Measurements from ENCODE around the gene MPI. TPM values are rescaled to one million over a fixed set of nuclear protein-coding genes. Genes with fewer than 3 reads are reported as not detected.

Gene MPI
- total RNA-seq, 1 donor from 2014 or later = 57.7 TPM

DNA sequence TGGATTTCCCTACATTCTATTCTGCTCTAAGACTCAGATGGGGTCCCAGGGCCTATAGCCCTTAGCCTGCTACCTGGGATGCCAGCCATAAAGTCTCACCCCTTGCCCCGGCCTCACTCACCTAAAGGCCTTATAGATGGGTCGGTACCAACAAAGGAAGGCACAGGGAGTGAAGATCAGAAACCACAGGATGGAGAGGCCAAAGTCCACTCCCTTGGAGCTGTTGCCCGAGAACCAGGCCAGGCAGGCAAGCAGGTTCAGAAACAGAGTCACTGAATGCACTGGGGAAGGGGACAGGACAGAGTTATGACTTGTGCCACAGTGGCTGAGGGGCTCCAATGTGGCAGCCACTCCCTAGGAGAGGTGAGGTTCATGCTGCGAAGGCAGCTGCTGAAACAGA lies 39.4 kb upstream of the MPI start:
- DNase-seq (ENCODE audit: low spot score) = no peak
- no peak overlapping the region for H3K4me3 Mint-ChIP-seq
- H3K27me3 Mint-ChIP-seq (ENCODE audit: insufficient read depth) = no peaks in the 10 kb centered on the region
- peaks cover 24% of the 10 kb centered on the region for H3K4me1 Mint-ChIP-seq (ENCODE audit: low read depth)
- peaks cover 33% of the 10 kb centered on the region for H3K36me3 Mint-ChIP-seq (ENCODE audit: low read depth)
- H3K9me3 Mint-ChIP-seq = no peaks in the 10 kb centered on the region
- no peak overlapping the region for H3K27ac Mint-ChIP-seq
- intact Hi-C loops (cut with micrococcal nuclease) = no loop called here

DNA sequence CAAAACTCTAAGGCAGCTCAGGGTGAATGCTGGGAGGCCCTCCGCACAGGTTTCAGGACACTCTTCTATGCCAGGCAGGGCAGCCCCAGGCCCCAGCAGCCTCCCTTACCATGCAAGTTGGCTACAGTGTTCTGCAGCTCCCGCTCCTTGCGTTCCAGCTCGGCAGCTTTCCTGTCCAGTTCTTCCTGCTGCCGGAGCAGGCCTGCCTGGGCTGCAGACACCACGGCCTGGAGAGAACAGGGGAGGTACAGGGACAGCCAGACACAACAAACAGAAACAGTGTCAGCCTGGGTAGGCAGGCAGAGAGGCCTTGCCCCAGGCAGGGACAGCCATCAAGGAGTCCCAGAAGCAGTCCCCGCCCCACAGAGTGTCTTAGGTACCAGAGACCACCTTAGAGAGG lies 37.9 kb upstream of the MPI start:
- intact Hi-C loops (cut with micrococcal nuclease) = no loop called here
- Mint-ChIP-seq H3K9me3 (no peaks in the 10 kb centered on the region), H3K27me3 (ENCODE audit: insufficient read depth) (no peaks in the 10 kb centered on the region), H3K4me3 (no peak overlapping the region), H3K4me1 (ENCODE audit: low read depth) (peaks cover 18% of the 10 kb centered on the region), H3K27ac (no peak overlapping the region), H3K36me3 (ENCODE audit: low read depth) (peaks cover 32% of the 10 kb centered on the region)
- no peak for DNase-seq (ENCODE audit: low spot score)

DNA sequence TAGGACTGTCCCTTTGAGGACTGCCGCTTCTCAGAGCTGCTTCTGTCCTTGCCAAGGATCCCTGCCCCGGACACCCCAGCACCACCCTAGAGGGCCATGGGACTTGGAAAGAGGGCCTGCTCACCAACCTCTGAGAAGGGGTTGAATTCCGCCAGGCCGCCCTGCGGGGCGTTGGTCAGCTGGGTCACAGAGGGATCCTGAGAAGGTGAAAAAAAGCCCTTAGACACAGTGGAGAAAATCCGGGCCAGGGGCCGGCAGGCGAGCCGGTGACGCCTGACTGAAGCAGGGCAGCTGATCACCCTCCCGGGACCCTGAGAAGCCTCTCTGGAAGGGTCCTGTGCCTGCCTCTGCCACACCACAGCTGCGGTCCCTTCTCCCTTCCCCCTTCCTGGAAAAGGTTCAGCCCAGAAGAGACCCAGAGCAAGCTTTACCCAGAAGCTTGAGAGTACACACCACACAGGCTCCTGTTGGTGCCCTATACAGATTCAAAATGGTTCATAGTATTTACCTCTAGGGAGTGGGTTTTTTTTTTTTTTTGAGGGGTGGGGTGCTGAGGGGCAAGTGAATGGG lies 35.3 kb upstream of the MPI start:
- Mint-ChIP-seq H3K9me3 (no peaks in the 10 kb centered on the region), H3K36me3 (ENCODE audit: low read depth) (peaks cover 21% of the 10 kb centered on the region), H3K27ac (no peak overlapping the region), H3K4me1 (ENCODE audit: low read depth) (peaks cover 34% of the 10 kb centered on the region), H3K4me3 (no peak overlapping the region), H3K27me3 (ENCODE audit: insufficient read depth) (no peaks in the 10 kb centered on the region)
- DNase-seq (ENCODE audit: low spot score) = no peak
- intact Hi-C loops (cut with micrococcal nuclease) = no loop called here

DNA sequence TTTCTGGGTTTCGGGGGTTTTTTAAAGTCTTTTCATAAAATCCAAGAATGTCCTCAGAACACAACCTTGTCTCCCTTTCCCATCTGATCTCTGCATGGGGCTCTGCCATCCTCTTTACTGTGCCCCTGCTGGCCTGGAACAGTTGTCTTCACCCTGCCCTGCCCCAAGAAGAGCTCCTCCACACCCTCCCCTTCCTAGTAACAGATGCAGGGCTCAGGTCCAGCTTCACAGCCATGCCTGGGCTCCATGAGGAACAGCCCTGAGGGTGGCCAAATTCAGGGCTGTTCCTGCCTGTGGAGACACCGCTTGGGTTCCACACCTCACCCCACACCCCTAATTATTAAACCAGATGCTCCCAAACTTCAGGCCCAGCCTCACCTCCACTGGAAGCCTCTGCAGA lies 34.0 kb upstream of the MPI start:
- no peaks in the 10 kb centered on the region for H3K9me3 Mint-ChIP-seq
- H3K36me3 Mint-ChIP-seq (ENCODE audit: low read depth) = peaks cover 17% of the 10 kb centered on the region
- H3K4me3 Mint-ChIP-seq = no peak overlapping the region
- H3K27me3 Mint-ChIP-seq (ENCODE audit: insufficient read depth) = no peaks in the 10 kb centered on the region
- no peak for DNase-seq (ENCODE audit: low spot score)
- intact Hi-C loops (cut with micrococcal nuclease) = no loop called here
- peak overlapping the region; percentile 29 for H3K27ac Mint-ChIP-seq
- H3K4me1 Mint-ChIP-seq (ENCODE audit: low read depth) = peaks cover 34% of the 10 kb centered on the region

DNA sequence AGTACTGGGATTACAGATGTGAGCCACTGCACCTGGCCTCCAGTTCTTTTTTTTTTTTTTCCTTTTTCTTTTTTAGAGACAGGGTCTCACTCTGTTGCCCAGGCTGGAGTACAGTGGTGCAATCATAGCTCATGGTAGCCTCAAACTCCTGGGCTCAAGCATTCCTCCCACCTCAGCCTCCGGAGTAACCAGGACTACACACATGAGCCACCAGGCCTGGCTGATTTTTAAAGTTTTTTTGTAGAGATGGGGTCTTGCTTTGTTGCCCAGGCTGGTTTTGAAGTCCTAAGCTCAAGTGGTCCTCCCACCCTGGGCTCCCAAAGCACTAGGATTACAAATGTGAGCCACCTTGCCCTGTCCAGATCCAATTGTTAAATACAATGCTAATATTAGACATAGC lies 33.3 kb upstream of the MPI start:
- H3K4me3 Mint-ChIP-seq = no peak overlapping the region
- peaks cover 14% of the 10 kb centered on the region for H3K36me3 Mint-ChIP-seq (ENCODE audit: low read depth)
- H3K27ac Mint-ChIP-seq = peak overlapping the region; percentile 40
- no peak for DNase-seq (ENCODE audit: low spot score)
- H3K4me1 Mint-ChIP-seq (ENCODE audit: low read depth) = peaks cover 34% of the 10 kb centered on the region
- intact Hi-C loops (cut with micrococcal nuclease) = no loop called here
- H3K9me3 Mint-ChIP-seq = no peaks in the 10 kb centered on the region
- no peaks in the 10 kb centered on the region for H3K27me3 Mint-ChIP-seq (ENCODE audit: insufficient read depth)

DNA sequence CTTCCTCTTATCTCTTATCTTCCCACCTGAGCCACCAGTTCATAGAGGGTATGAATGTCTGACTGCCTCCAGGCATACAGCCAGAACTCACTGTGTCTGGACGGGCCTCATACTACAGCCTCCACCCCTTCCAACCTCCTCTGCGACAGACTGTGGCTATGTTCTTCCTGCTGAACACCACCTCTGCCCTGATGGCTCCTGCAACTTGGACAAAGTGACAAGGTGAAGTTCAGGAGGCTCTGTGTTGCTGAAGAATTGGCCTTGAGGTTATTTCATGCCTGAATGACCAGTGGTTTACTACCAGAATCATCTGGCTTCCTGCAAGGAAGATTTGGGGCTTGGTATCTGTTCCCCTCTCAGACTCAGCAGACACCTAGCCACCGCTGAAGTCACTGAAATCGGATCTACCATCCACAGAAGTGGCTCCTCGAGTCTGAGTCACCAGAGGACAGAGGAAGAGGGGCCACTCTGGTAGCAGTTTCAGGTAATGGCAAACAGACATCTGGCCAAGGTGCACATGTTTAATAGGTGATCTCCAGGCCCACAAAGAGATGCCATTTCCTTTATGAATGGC lies 32.7 kb upstream of the MPI start:
- Mint-ChIP-seq H3K27ac (peak overlapping the region; percentile 81), H3K4me3 (no peak overlapping the region), H3K4me1 (ENCODE audit: low read depth) (peaks cover 34% of the 10 kb centered on the region), H3K9me3 (no peaks in the 10 kb centered on the region), H3K27me3 (ENCODE audit: insufficient read depth) (no peaks in the 10 kb centered on the region), H3K36me3 (ENCODE audit: low read depth) (peaks cover 14% of the 10 kb centered on the region)
- no peak for DNase-seq (ENCODE audit: low spot score)
- intact Hi-C loops (cut with micrococcal nuclease) = no loop called here

DNA sequence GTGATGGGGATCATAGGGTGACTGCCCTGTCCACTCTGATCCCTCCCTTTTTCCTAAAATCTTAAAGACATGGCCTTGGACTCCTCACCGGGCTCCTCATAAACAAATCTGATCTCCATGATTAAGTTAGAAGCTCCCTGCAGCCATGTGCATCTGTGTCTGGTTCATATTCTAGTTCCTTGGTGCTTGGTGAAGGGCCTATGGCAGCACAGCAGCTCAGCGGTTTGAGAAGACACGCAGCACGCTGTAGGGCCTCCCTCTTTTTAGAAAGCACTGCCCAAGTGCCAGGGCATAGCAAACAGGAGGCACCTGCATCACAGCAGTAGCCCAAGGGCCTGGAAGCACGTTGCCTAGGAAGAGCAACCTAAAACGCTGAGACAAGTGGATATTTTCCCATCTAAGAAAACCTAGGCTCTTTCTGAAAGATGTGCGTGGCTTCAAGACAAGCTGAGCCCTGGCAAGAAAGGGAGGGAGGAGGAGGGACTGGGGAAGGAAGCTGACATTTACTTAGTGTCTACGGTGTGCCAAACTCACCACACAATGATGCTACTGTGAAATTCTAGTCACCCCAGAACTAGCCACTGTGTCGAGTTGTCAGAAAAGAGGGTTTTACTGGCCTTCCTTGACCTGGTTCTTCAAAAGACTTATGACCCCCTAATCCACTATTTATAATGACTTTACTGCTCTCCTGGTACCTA lies 32.0 kb upstream of the MPI start:
- intact Hi-C loops (cut with micrococcal nuclease) = no loop called here
- no peaks in the 10 kb centered on the region for H3K27me3 Mint-ChIP-seq (ENCODE audit: insufficient read depth)
- H3K4me3 Mint-ChIP-seq = no peak overlapping the region
- peak overlapping the region; percentile 82 for H3K27ac Mint-ChIP-seq
- no peak for DNase-seq (ENCODE audit: low spot score)
- H3K36me3 Mint-ChIP-seq (ENCODE audit: low read depth) = peaks cover 11% of the 10 kb centered on the region
- H3K4me1 Mint-ChIP-seq (ENCODE audit: low read depth) = peaks cover 34% of the 10 kb centered on the region
- no peaks in the 10 kb centered on the region for H3K9me3 Mint-ChIP-seq

DNA sequence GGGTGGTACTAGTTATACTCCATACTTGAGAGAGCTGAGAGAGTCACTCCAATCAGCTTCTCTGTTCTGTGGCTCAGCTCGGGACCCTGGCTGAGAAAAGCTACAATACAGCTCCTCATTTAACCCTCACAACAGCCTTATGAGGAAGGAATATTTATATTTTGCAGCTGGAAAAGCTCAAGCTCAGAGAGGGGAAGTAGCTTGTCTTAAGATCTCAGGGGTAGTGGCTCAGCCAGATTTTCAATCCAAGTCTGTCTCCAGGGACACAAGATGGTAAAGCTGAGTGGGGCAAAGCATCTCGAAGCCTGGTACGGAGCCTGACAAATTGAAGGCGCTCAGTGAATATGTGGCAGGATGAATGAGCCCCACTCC lies 31.5 kb upstream of the MPI start:
- Mint-ChIP-seq H3K9me3 (no peaks in the 10 kb centered on the region), H3K4me3 (no peak overlapping the region), H3K27ac (peak overlapping the region; percentile 82), H3K36me3 (ENCODE audit: low read depth) (peaks cover 8% of the 10 kb centered on the region), H3K27me3 (ENCODE audit: insufficient read depth) (no peaks in the 10 kb centered on the region), H3K4me1 (ENCODE audit: low read depth) (peaks cover 32% of the 10 kb centered on the region)
- no peak for DNase-seq (ENCODE audit: low spot score)
- intact Hi-C loops (cut with micrococcal nuclease) = no loop called here

DNA sequence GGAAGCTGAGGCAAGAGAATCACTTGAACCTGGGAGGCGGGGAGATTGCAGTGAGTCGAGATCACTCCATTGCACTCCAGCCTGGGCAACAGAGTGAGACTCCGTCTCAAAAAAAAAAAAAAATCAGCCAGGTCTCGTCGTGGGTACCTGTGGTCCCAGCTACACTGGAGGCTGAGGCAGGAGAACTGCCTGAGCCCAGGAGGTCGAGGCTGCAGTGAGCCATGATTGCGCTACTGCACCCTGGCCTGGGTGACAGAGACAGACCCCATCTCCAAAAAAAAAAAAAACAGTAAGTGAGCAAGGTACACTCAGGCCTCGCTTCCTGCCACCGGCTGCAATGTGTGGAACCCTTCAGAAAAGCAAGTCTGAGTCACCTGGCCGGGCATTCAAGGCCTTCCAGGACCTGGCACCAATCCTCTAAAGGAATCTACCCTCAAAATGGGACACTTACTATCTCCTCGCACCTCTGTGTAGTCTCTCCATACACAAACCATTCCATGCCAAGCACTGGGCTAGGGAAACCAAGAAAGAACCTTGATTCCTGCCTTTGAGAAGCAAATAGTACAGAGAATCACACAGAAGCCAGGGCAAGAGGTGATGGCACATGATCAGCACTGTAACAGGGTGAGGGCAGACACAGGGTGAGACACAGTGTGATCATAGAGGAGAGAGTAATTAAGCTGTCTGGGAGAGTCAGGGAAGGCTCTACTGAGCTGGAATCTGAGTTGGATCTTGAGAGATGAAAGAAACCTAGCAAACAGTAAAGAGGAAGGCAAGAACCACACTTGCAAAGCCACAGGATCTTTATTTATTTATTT lies 26.4 kb upstream of the MPI start:
- Mint-ChIP-seq H3K9me3 (no peaks in the 10 kb centered on the region), H3K27me3 (ENCODE audit: insufficient read depth) (no peaks in the 10 kb centered on the region), H3K4me1 (ENCODE audit: low read depth) (peaks cover 53% of the 10 kb centered on the region), H3K27ac (peak overlapping the region; percentile 64), H3K4me3 (peak overlapping the region; percentile 1), H3K36me3 (ENCODE audit: low read depth) (peaks cover 24% of the 10 kb centered on the region)
- no peak for DNase-seq (ENCODE audit: low spot score)
- intact Hi-C loops (cut with micrococcal nuclease) = no loop called here

DNA sequence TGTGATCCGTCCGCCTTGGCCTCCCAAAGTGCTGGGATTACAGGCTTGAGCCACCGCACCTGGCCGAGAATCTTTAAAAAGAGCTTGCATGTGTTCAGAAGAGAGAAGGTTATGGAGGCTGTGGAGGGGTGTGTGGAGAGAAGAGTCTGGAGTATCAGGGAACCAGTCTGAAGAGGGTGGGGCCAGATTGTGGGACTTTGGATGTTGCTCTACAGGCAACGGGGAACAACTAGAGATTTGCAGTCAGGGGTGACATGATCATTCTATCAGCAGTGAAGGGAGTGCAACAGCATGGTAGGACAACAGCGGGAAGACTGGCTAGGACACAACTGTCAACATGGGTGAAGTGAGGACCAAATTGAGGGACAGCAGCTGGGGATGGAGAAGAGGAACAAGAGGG lies 25.5 kb upstream of the MPI start:
- Mint-ChIP-seq H3K36me3 (ENCODE audit: low read depth) (peaks cover 24% of the 10 kb centered on the region), H3K9me3 (no peaks in the 10 kb centered on the region), H3K27ac (peak overlapping the region; percentile 4), H3K27me3 (ENCODE audit: insufficient read depth) (no peaks in the 10 kb centered on the region), H3K4me3 (no peak overlapping the region), H3K4me1 (ENCODE audit: low read depth) (peaks cover 50% of the 10 kb centered on the region)
- intact Hi-C loops (cut with micrococcal nuclease) = no loop called here
- DNase-seq (ENCODE audit: low spot score) = no peak

DNA sequence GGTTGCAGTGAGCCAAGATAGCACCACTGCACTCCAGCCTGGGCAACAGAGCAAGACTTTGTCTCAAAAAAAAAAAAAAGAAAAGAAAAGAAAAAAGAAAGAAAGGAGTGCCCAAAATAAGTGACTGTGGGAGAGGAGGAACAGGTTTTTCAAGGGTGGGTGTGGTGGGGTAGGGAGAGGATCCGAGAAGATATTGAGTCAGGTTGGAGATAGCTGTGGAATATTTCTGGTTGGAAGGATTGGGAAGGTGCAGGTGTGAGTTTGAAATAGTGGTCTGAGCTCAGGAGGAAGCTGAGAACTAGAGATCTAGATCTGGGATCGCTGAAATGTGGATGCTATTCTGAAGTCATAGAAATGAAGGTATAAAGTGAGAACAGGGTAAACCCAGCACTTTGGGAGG lies 24.5 kb upstream of the MPI start:
- H3K27me3 Mint-ChIP-seq (ENCODE audit: insufficient read depth) = no peaks in the 10 kb centered on the region
- no peak for DNase-seq (ENCODE audit: low spot score)
- H3K36me3 Mint-ChIP-seq (ENCODE audit: low read depth) = peaks cover 27% of the 10 kb centered on the region
- H3K4me1 Mint-ChIP-seq (ENCODE audit: low read depth) = peaks cover 60% of the 10 kb centered on the region
- no peaks in the 10 kb centered on the region for H3K9me3 Mint-ChIP-seq
- H3K4me3 Mint-ChIP-seq = no peak overlapping the region
- intact Hi-C loops (cut with micrococcal nuclease) = no loop called here
- H3K27ac Mint-ChIP-seq = peak overlapping the region; percentile 64

DNA sequence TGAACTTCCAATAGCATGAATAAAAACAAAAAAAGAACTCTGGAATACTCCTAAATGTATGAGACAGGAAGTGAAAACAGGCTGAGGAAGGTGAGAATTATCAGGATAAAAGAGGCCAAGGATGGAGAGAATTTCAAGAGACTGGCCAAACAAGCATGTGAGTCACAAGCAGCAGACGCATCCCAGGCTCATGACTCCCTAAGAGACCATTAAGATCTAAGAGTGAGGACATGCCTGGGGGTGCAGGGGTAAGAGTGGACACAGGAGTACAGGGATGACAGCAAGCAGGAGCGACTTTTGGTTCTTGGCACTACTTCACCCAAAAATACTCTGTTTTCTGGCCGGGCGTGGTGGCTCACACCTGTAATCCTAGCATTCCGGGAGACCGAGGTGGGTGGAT lies 23.8 kb upstream of the MPI start:
- intact Hi-C loops (cut with micrococcal nuclease) = no loop called here
- Mint-ChIP-seq H3K9me3 (no peaks in the 10 kb centered on the region), H3K27me3 (ENCODE audit: insufficient read depth) (no peaks in the 10 kb centered on the region), H3K36me3 (ENCODE audit: low read depth) (peaks cover 27% of the 10 kb centered on the region), H3K4me1 (ENCODE audit: low read depth) (peaks cover 67% of the 10 kb centered on the region), H3K27ac (peak overlapping the region; percentile 13), H3K4me3 (no peak overlapping the region)
- no peak for DNase-seq (ENCODE audit: low spot score)

DNA sequence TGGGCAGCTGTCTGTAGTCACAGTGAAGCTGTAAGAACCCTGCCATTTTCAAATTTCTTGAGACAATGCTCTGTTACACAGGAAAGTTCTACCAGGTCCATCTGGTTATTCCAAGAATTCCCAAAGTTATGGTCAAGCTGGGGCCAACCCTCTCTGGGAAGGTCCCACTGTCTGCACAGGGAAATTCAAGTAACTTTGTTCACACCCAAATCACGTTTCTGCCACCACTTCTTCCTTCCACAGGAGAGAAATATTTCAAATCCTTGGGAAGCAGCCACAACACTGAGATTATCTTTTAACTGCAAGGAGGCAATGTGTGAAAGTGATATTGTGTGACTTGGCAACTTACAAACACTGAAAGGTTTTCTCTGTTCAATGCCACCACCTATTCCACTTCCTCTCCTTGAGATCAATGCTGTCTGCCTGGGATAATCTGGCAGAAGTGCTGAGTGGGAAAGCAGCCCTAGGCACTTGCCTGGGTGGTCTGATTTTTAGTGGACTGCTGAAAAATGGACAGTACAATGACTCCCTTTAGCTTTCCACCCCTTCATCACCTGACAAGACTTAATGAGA lies 22.3 kb upstream of the MPI start:
- Mint-ChIP-seq H3K4me3 (peak overlapping the region; percentile 72), H3K27me3 (ENCODE audit: insufficient read depth) (no peaks in the 10 kb centered on the region), H3K36me3 (ENCODE audit: low read depth) (peaks cover 29% of the 10 kb centered on the region), H3K9me3 (no peaks in the 10 kb centered on the region), H3K27ac (peak overlapping the region; percentile 79), H3K4me1 (ENCODE audit: low read depth) (peaks cover 72% of the 10 kb centered on the region)
- no peak for DNase-seq (ENCODE audit: low spot score)
- intact Hi-C loops (cut with micrococcal nuclease) = no loop called here

All from activated T-helper 1 cell treated with anti-CD3 and anti-CD28 coated beads, Interleukin-12 subunit alpha, Interleukin-12 subunit beta, Interleukin-2, Interleukin-4 antibody, amounts not matched to agents 30 ng/mL and 10 ng/mL and 1 ng/mL, durations not matched to agents 14 hours and 24 hours and 36 hours (primary cell).